Naive thymus-derived CD4-positive, alpha-beta T cell (primary cell): ENCODE measurements around the gene JAM3. TPM values are rescaled to one million over a fixed set of nuclear protein-coding genes. Genes with fewer than 3 reads are reported as not detected.
A peak's percentile ranks its signal among the peaks of the same experiment; 100 is the strongest.

Experiments
- ATAC-seq: fragments of 150-1000 bp; cut with Tn5 transposase; 2 replicates; pipeline ENCODE4 v1.10.0; 2021; ENCODE audit warnings: mild to moderate bottlenecking, moderate library complexity
- CTCF ChIA-PET: fragments of 350-600 bp; sonication (Branson Sonifier 250); formaldehyde crosslinking; loops from one replicate; lab custom pipeline; 2021; ENCODE audit warnings: antibody characterized with exemption; lab: Charles Lee
- POLR2A ChIA-PET: fragments of 350-600 bp; sonication (Branson Sonifier 250); formaldehyde crosslinking; loops from one replicate; lab custom pipeline; 2021; ENCODE audit warnings: antibody characterized with exemption, inconsistent platforms; lab: Charles Lee
- DNase-seq, 9 donors: peaks; one replicate each; pipeline versions ENCODE4 v3.0.0 to v3.0.0-alpha.2; 2020 to 2022; ENCODE audit warnings: mixed read lengths in 1 of 9
- H3K27ac ChIP-seq: one replicate; pipeline ENCODE4 v1.7.0; 2013; ENCODE audit warnings: mild to moderate bottlenecking, low read depth, low read length, moderate library complexity
- H3K27me3 ChIP-seq, 2 donors: one replicate each; pipeline ENCODE4 v1.7.0; 2013; ENCODE audit warnings: low read length in 2 of 2, mild to moderate bottlenecking in 2 of 2, moderate library complexity in 2 of 2; ENCODE audit not compliant: control insufficient read depth in 2 of 2, insufficient read depth in 2 of 2
- H3K36me3 ChIP-seq, 3 experiments: 1 replicate in 2 of 3; 2 replicates in 1 of 3; pipeline ENCODE4 v1.7.0; 2013; ENCODE audit warnings: low read length in 3 of 3, mild to moderate bottlenecking in 3 of 3, moderate library complexity in 1 of 3; ENCODE audit not compliant: insufficient read depth in 3 of 3, control insufficient read depth in 2 of 3
- H3K4me1 ChIP-seq, 2 donors: one replicate each; pipeline ENCODE4 v1.7.0; 2013; ENCODE audit warnings: low read length in 2 of 2, mild to moderate bottlenecking in 2 of 2, moderate library complexity in 1 of 2; ENCODE audit not compliant: control insufficient read depth in 2 of 2, insufficient read depth in 2 of 2
- H3K4me3 ChIP-seq: 2 replicates; pipeline ENCODE4 v1.7.0; 2013; ENCODE audit warnings: mild to moderate bottlenecking, low read length
- H3K9me3 ChIP-seq, 3 experiments: 1 replicate in 2 of 3; 2 replicates in 1 of 3; pipeline ENCODE4 v1.7.0; 2013; ENCODE audit warnings: low read length in 3 of 3; ENCODE audit not compliant: control insufficient read depth in 2 of 3
- H3K27ac Mint-ChIP-seq, 9 donors: one replicate each; pipeline ENCODE4 v1.8.0; 2020 to 2022; ENCODE audit warnings: mixed read lengths in 9 of 9, mild to moderate bottlenecking in 8 of 9, moderate library complexity in 5 of 9, inconsistent platforms in 2 of 9
- H3K27me3 Mint-ChIP-seq, 5 donors: one replicate each; pipeline ENCODE4 v1.8.0; 2021 to 2022; ENCODE audit warnings: mixed read lengths in 5 of 5, mild to moderate bottlenecking in 1 of 5
- H3K36me3 Mint-ChIP-seq, 5 donors: one replicate each; pipeline ENCODE4 v1.8.0; 2020 to 2022; ENCODE audit warnings: mixed read lengths in 5 of 5, mild to moderate bottlenecking in 3 of 5, inconsistent platforms in 1 of 5
- H3K4me1 Mint-ChIP-seq, 7 donors: one replicate each; pipeline ENCODE4 v1.8.0; 2020 to 2022; ENCODE audit warnings: mixed read lengths in 7 of 7, mild to moderate bottlenecking in 3 of 7, inconsistent platforms in 1 of 7
- H3K4me3 Mint-ChIP-seq, 10 donors: one replicate each; pipeline ENCODE4 v1.8.0; 2020 to 2022; ENCODE audit warnings: mild to moderate bottlenecking in 10 of 10, mixed read lengths in 10 of 10, moderate library complexity in 6 of 10, inconsistent platforms in 2 of 10
- H3K9me3 Mint-ChIP-seq, 11 donors: one replicate each; pipeline ENCODE4 v1.8.0; 2020 to 2022; ENCODE audit warnings: mixed read lengths in 11 of 11, mild to moderate bottlenecking in 4 of 11, inconsistent platforms in 1 of 11, moderate library complexity in 1 of 11
- intact Hi-C, 2 donors: fragments of 100-400 bp; cut with micrococcal nuclease; formaldehyde crosslinking; loops; one replicate each; pipeline ENCODE4 v1.15.1; 2023
- polyA plus RNA-seq, 2 donors: library from polyadenylated mRNA; unstranded; fragments of 300-500 nt; fragmentation: Illumina TruSeq; gene quantifications; one replicate each; pipeline ENCODE4 v1.2.3, GENCODE V29; 2021
- total RNA-seq, 6 experiments: library from RNA in 5 of 6; stranded (reverse) in 5 of 6; gene quantifications; 1 replicate in 5 of 6; 2 replicates in 1 of 6; pipeline ENCODE4 v1.2.3 and lab custom pipeline; 2021 to 2026

Gene JAM3
- total and polyA plus RNA-seq, 7 experiments from 2014 or later, result 4.8 to 8.2 (median 6.0) TPM

DNA sequence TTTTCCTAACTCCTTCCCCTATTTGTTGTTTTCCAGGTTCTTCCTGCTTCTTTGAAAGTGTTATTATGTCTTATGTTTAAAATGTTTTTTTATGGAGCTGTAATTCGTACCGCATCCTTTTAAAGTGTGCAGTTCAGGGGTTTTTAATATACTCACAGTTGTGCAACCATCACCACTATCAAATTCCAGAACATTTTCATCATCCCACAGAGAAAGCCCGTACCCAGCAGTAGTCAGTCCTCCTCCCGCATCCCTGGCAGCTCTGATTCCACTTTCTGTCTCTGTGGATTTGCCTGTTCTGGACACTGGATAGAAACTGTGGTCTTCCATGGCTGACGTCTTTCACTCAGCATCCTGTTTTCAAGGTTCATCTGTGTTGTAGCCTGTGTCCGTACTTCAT lies 73.7 kb downstream of the JAM3 start:
- ATAC-seq (no peak), DNase-seq (no peak)
- Mint-ChIP-seq H3K27me3 (no peaks in the 10 kb centered on the region), H3K4me3 (no peak overlapping the region), H3K27ac (peak overlapping the region in 1 of 9 donors; percentile 19), H3K9me3 (peaks cover 0 to 4% (median 0%) of the 10 kb centered on the region in 11 donors), H3K36me3 (peaks cover 0 to 28% (median 9%) of the 10 kb centered on the region in 5 donors), H3K4me1 (peaks cover 0 to 13% (median 3%) of the 10 kb centered on the region in 7 donors)
- ChIA-PET POLR2A (interaction anchor here (0.9 kb wide), 1 partner anchor 97 kb away, joined by 3 read pairs; no protein-coding TSS in a partner anchor), CTCF (interaction anchor here (0.8 kb wide), 1 partner anchor 1058 kb away, joined by 3 read pairs; no protein-coding TSS in a partner anchor)
- H3K4me1 ChIP-seq, result no peaks in the 10 kb centered on the region
- no peaks in the 10 kb centered on the region for H3K9me3 ChIP-seq
- H3K4me3 ChIP-seq, result no peak overlapping the region
- peaks cover 0 to 8% (median 0%) of the 10 kb centered on the region in 3 experiments for H3K36me3 ChIP-seq
- no peak overlapping the region for H3K27ac ChIP-seq
- no peaks in the 10 kb centered on the region for H3K27me3 ChIP-seq
- intact Hi-C loops, result no loop called here

DNA sequence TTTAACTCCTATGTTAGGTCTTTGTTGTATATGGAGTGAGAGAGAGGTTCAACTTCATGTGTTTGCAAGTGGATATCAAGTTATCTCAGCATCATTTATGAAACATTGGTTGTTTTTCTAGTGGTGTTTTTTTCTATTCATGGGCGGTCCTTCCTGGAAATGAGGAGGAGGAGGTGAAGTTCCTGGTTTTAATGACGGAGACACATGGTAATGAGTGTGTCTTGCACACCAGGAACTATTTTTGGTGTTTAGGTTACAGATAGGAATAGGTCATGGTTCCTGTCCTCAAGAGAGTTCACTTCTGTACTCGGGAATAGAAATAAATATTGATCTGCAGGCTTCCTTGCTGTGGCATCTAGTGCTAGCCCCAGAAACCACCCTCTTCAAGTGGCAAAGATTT lies 74.9 kb downstream of the JAM3 start:
- Mint-ChIP-seq H3K4me3 (no peak overlapping the region), H3K36me3 (peaks cover 0 to 28% (median 11%) of the 10 kb centered on the region in 5 donors), H3K9me3 (peaks cover 0 to 4% (median 0%) of the 10 kb centered on the region in 11 donors), H3K27ac (peak overlapping the region in 5 of 9 donors; percentile 26 to 71 (median 33)), H3K27me3 (no peaks in the 10 kb centered on the region), H3K4me1 (peaks cover 0 to 13% (median 3%) of the 10 kb centered on the region in 7 donors)
- peaks cover 0 to 14% (median 0%) of the 10 kb centered on the region in 3 experiments for H3K36me3 ChIP-seq
- ATAC-seq, result no peak
- H3K27me3 ChIP-seq, result no peaks in the 10 kb centered on the region
- no peak overlapping the region for H3K27ac ChIP-seq
- no peak for DNase-seq
- H3K4me3 ChIP-seq, result no peak overlapping the region
- intact Hi-C loops, result no loop called here
- no peaks in the 10 kb centered on the region for H3K4me1 ChIP-seq
- POLR2A ChIA-PET, result no interaction called here
- H3K9me3 ChIP-seq, result no peaks in the 10 kb centered on the region
- CTCF ChIA-PET, result interaction anchor here (1.3 kb wide), 1 partner anchor 94 kb away, joined by 4 read pairs; no protein-coding TSS in a partner anchor

DNA sequence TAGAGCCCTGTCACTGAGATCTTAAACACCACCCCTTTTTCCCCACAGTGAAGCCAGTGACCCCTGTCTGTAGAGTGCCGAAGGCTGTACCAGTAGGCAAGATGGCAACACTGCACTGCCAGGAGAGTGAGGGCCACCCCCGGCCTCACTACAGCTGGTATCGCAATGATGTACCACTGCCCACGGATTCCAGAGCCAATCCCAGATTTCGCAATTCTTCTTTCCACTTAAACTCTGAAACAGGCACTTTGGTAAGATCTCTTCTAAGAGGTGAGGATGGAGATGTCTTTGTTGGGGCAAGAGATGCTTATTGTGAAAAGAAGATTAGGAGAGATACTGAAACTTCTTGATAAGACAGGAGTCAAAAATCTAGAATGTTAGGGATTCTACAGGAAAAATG lies 75.9 kb downstream of the JAM3 start:
- ChIA-PET POLR2A (interaction anchor here (0.5 kb wide), 1 partner anchor 11 kb away, joined by 9 read pairs; no protein-coding TSS in a partner anchor), CTCF (interaction anchor here (1.3 kb wide), 1 partner anchor 95 kb away, joined by 4 read pairs; no protein-coding TSS in a partner anchor)
- Mint-ChIP-seq H3K27ac (peak overlapping the region in 3 of 9 donors; percentile 0 to 71 (median 3)), H3K4me1 (peaks cover 0 to 9% (median 0%) of the 10 kb centered on the region in 7 donors), H3K27me3 (no peaks in the 10 kb centered on the region), H3K4me3 (no peak overlapping the region), H3K36me3 (peaks cover 0 to 28% (median 11%) of the 10 kb centered on the region in 5 donors), H3K9me3 (peaks cover 0 to 4% (median 0%) of the 10 kb centered on the region in 11 donors)
- Histone ChIP-seq H3K36me3 (peaks cover 0 to 21% (median 0%) of the 10 kb centered on the region in 3 experiments), H3K4me3 (no peak overlapping the region), H3K9me3 (no peaks in the 10 kb centered on the region), H3K27ac (no peak overlapping the region), H3K27me3 (no peaks in the 10 kb centered on the region), H3K4me1 (no peaks in the 10 kb centered on the region)
- DNase-seq, result no peak
- intact Hi-C loops, result no loop called here
- ATAC-seq, result no peak

DNA sequence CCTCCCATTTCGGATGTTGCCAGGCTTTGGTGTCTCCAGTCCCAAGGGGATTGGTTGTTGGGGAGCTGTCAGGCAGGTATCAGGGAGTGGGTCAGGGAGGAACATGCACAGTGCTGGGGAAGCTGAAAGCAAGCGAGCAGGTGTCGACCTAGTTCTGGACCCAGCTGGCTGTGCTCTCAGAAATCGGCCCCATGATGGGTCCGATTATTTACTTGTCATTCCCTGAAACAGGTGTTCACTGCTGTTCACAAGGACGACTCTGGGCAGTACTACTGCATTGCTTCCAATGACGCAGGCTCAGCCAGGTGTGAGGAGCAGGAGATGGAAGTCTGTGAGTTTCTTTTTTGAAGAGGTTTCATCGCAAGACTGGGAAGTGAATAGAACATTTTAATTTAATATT lies 76.8 kb downstream of the JAM3 start:
- intact Hi-C loops, result no loop called here
- ChIA-PET CTCF (interaction anchor here (0.6 kb wide), 1 partner anchor 95 kb away, joined by 9 read pairs; no protein-coding TSS in a partner anchor), POLR2A (no interaction called here)
- no peak overlapping the region for H3K27ac ChIP-seq
- H3K4me1 ChIP-seq, result no peaks in the 10 kb centered on the region
- H3K4me3 Mint-ChIP-seq, result no peak overlapping the region
- H3K27me3 Mint-ChIP-seq, result no peaks in the 10 kb centered on the region
- peaks cover 0 to 9% (median 0%) of the 10 kb centered on the region in 7 donors for H3K4me1 Mint-ChIP-seq
- peak overlapping the region in 1 of 9 donors; percentile 67 for H3K27ac Mint-ChIP-seq
- no peaks in the 10 kb centered on the region for H3K9me3 ChIP-seq
- H3K27me3 ChIP-seq, result no peaks in the 10 kb centered on the region
- ATAC-seq (no peak), DNase-seq (no peak)
- H3K9me3 Mint-ChIP-seq, result peaks cover 0 to 4% (median 0%) of the 10 kb centered on the region in 11 donors
- H3K4me3 ChIP-seq, result no peak overlapping the region
- H3K36me3 ChIP-seq, result peaks cover 0 to 30% (median 0%) of the 10 kb centered on the region in 3 experiments
- H3K36me3 Mint-ChIP-seq, result peaks cover 0 to 28% (median 11%) of the 10 kb centered on the region in 5 donors

DNA sequence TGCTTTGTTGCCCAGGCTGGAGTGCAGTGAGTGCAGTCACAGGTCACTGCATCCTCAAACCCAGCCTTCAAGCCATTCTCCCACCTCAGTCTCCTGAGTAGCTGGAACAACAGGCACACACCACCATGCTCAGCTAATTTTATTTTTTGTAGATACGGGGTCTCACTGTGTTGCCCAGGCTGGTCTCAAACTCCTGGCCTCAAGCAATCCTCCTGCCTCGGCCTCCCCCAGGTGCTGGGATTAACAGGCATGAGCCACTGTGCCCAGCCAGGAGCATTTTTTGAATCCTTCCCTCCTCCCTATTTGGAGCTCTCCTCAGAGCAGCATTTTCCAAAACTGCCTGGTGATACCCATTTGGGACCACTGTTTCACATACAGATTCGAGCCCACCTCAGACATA lies 77.7 kb downstream of the JAM3 start:
- Mint-ChIP-seq H3K36me3 (peaks cover 3 to 30% (median 15%) of the 10 kb centered on the region in 5 donors), H3K4me1 (peaks cover 0 to 9% (median 0%) of the 10 kb centered on the region in 7 donors), H3K27ac (no peak overlapping the region), H3K27me3 (no peaks in the 10 kb centered on the region), H3K9me3 (peaks cover 0 to 4% (median 0%) of the 10 kb centered on the region in 11 donors), H3K4me3 (no peak overlapping the region)
- POLR2A ChIA-PET, result no interaction called here
- H3K9me3 ChIP-seq, result no peaks in the 10 kb centered on the region
- CTCF ChIA-PET, result no interaction called here
- H3K36me3 ChIP-seq, result peaks cover 0 to 38% (median 0%) of the 10 kb centered on the region in 3 experiments
- no peak for ATAC-seq
- H3K4me1 ChIP-seq, result no peaks in the 10 kb centered on the region
- intact Hi-C loops, result no loop called here
- H3K27ac ChIP-seq, result no peak overlapping the region
- no peaks in the 10 kb centered on the region for H3K27me3 ChIP-seq
- H3K4me3 ChIP-seq, result no peak overlapping the region
- DNase-seq, result no peak

DNA sequence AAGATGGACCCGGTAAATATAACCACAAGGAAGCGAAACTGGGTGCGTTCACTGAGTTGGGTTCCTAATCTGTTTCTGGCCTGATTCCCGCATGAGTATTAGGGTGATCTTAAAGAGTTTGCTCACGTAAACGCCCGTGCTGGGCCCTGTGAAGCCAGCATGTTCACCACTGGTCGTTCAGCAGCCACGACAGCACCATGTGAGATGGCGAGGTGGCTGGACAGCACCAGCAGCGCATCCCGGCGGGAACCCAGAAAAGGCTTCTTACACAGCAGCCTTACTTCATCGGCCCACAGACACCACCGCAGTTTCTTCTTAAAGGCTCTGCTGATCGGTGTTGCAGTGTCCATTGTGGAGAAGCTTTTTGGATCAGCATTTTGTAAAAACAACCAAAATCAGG lies 80.5 kb downstream of the JAM3 start:
- peaks cover 0 to 56% (median 0%) of the 10 kb centered on the region in 3 experiments for H3K36me3 ChIP-seq
- Mint-ChIP-seq H3K27ac (no peak overlapping the region), H3K36me3 (peaks cover 0 to 28% (median 10%) of the 10 kb centered on the region in 5 donors), H3K9me3 (peaks cover 0 to 1% (median 0%) of the 10 kb centered on the region in 11 donors), H3K27me3 (no peaks in the 10 kb centered on the region), H3K4me3 (no peak overlapping the region), H3K4me1 (peaks cover 0 to under 1% (median 0%) of the 10 kb centered on the region in 7 donors)
- H3K4me3 ChIP-seq, result no peak overlapping the region
- no peak for ATAC-seq
- no peak for DNase-seq
- no peaks in the 10 kb centered on the region for H3K4me1 ChIP-seq
- ChIA-PET CTCF (no interaction called here), POLR2A (no interaction called here)
- intact Hi-C loops, result no loop called here
- no peaks in the 10 kb centered on the region for H3K27me3 ChIP-seq
- no peaks in the 10 kb centered on the region for H3K9me3 ChIP-seq
- no peak overlapping the region for H3K27ac ChIP-seq
